GM12875 (cell line): ENCODE measurements around the gene GRID2.
"Not testable (repeated sequence)": the region's sequence is repeated elsewhere in the genome, so short reads cannot be mapped to it uniquely, and the experiment has no call there.

ENCODE experiments used
- H3K4me3 ChIP-seq: one replicate; pipeline ENCODE4 v1.5.1; 2011; ENCODE audit warnings: low read depth, low read length, control low read depth
- CTCF ChIP-seq: IDR thresholded peaks from 2 replicates; pipeline ENCODE4 v1.5.1; 2011; ENCODE audit warnings: low read depth, mild to moderate bottlenecking, control low read depth, inconsistent platforms, low read length, moderate library complexity, borderline replicate concordance; ENCODE audit not compliant: insufficient read depth

The GRID2 gene

GRCh38 chr4:92368653-92369052, 64.9 kb downstream of the GRID2 start:
- no peak for TF ChIP-seq CTCF

GRCh38 chr4:92381616-92382015, 77.8 kb downstream of the GRID2 start:
- no peak overlapping the region for H3K4me3 ChIP-seq
- no peak for TF ChIP-seq CTCF

More at GRCh38 chr4:92368653-92369052, 64.9 kb downstream of the GRID2 start:
- no peak overlapping the region for H3K4me3 ChIP-seq

- no peak overlapping the region for H3K4me3 ChIP-seq
- no peak for TF ChIP-seq CTCF
These were observed 78.4 kb downstream of the GRID2 start for GRCh38 chr4:92382128-92382527.

- H3K4me3 ChIP-seq: no peak overlapping the region
- TF ChIP-seq CTCF: peak; percentile 45; the same call in 1 of the 2 replicates
These were observed 83.8 kb downstream of the GRID2 start for GRCh38 chr4:92387459-92388069.

- H3K4me3 ChIP-seq: no peak overlapping the region
- no peak for TF ChIP-seq CTCF
These were observed 95.3 kb downstream of the GRID2 start for GRCh38 chr4:92399032-92399431.

- not testable (repeated sequence) for H3K4me3 ChIP-seq
These were observed 99.8 kb downstream of the GRID2 start for GRCh38 chr4:92403525-92403924.

- H3K4me3 ChIP-seq: no peak overlapping the region
- no peak for TF ChIP-seq CTCF
These were observed 102.7 kb downstream of the GRID2 start for GRCh38 chr4:92406488-92406887.
